ENCODE data around the gene CDCA7. TPM values are rescaled to one million over a fixed set of nuclear protein-coding genes. Genes with fewer than 3 reads are reported as not detected.

CDCA7 gene
- total RNA-seq, 2 experiments from 2014 or later, result 88.5 to 91.7 TPM

GRCh38 chr2:173404841-173405750 is 50.4 kb downstream of the CDCA7 start:
- Mint-ChIP-seq H3K4me3 (no peak overlapping the region), H3K27ac (no peak overlapping the region), H3K27me3 (peaks cover 29% of the 10 kb centered on the region), H3K9me3 (no peaks in the 10 kb centered on the region), H3K36me3 (ENCODE audit: low read depth) (no peaks in the 10 kb centered on the region), H3K4me1 (ENCODE audit: low read depth) (peaks cover 4% of the 10 kb centered on the region)
- intact Hi-C loops (cut with micrococcal nuclease), result loop anchor here (5.0 kb wide), 2 partner anchors 637 to 937 kb away; no protein-coding TSS in a partner anchor
- ChIA-PET CTCF (interaction anchor here (0.6 to 1.2 kb wide), 2 partner anchors 44 to 936 kb away, joined by 3 to 4 read pairs; no protein-coding TSS in a partner anchor), POLR2A (no interaction called here)
- TF ChIP-seq, protein P1, sequence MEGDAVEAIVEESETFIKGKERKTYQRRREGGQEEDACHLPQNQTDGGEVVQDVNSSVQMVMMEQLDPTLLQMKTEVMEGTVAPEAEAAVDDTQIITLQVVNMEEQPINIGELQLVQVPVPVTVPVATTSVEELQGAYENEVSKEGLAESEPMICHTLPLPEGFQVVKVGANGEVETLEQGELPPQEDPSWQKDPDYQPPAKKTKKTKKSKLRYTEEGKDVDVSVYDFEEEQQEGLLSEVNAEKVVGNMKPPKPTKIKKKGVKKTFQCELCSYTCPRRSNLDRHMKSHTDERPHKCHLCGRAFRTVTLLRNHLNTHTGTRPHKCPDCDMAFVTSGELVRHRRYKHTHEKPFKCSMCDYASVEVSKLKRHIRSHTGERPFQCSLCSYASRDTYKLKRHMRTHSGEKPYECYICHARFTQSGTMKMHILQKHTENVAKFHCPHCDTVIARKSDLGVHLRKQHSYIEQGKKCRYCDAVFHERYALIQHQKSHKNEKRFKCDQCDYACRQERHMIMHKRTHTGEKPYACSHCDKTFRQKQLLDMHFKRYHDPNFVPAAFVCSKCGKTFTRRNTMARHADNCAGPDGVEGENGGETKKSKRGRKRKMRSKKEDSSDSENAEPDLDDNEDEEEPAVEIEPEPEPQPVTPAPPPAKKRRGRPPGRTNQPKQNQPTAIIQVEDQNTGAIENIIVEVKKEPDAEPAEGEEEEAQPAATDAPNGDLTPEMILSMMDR (IDR thresholded peaks at IDR 0.05), result no peak
- no peak for ATAC-seq
- DNase-seq, result no peak

- intact Hi-C loops (cut with micrococcal nuclease), result no loop called here
- ATAC-seq (no peak), DNase-seq (no peak)
- Mint-ChIP-seq H3K9me3 (no peaks in the 10 kb centered on the region), H3K4me1 (ENCODE audit: low read depth) (peaks cover 4% of the 10 kb centered on the region), H3K4me3 (no peak overlapping the region), H3K36me3 (ENCODE audit: low read depth) (no peaks in the 10 kb centered on the region), H3K27ac (no peak overlapping the region), H3K27me3 (peaks cover 14% of the 10 kb centered on the region)
- ChIA-PET POLR2A (no interaction called here), CTCF (no interaction called here)
- TF ChIP-seq, protein P1 (IDR thresholded peaks at IDR 0.05), result no peak
Measured at GRCh38 chr2:173407176-173407575, 52.5 kb downstream of the CDCA7 start.

GRCh38 chr2:173407646-173408045 is 53.0 kb downstream of the CDCA7 start:
- no peaks in the 10 kb centered on the region for H3K4me1 Mint-ChIP-seq (ENCODE audit: low read depth)
- H3K4me3 Mint-ChIP-seq, result no peak overlapping the region
- intact Hi-C loops (cut with micrococcal nuclease), result no loop called here
- DNase-seq (no peak), ATAC-seq (no peak)
- peaks cover 9% of the 10 kb centered on the region for H3K27me3 Mint-ChIP-seq
- ChIA-PET CTCF (no interaction called here), POLR2A (no interaction called here)
- H3K27ac Mint-ChIP-seq, result no peak overlapping the region
- TF ChIP-seq, protein P1 (IDR thresholded peaks at IDR 0.05), result no peak
- H3K36me3 Mint-ChIP-seq (ENCODE audit: low read depth), result no peaks in the 10 kb centered on the region
- no peaks in the 10 kb centered on the region for H3K9me3 Mint-ChIP-seq

- intact Hi-C loops (cut with micrococcal nuclease), result no loop called here
- TF ChIP-seq, protein P1 (IDR thresholded peaks at IDR 0.05), result no peak
- H3K9me3 Mint-ChIP-seq, result no peaks in the 10 kb centered on the region
- H3K27me3 Mint-ChIP-seq, result peaks cover 8% of the 10 kb centered on the region
- POLR2A ChIA-PET, result no interaction called here
- ATAC-seq, result no peak
- H3K36me3 Mint-ChIP-seq (ENCODE audit: low read depth), result no peaks in the 10 kb centered on the region
- no peaks in the 10 kb centered on the region for H3K4me1 Mint-ChIP-seq (ENCODE audit: low read depth)
- DNase-seq, result no peak
- no peak overlapping the region for H3K4me3 Mint-ChIP-seq
- CTCF ChIA-PET, result interaction anchor here (1.5 kb wide), 1 partner anchor 8 kb away, joined by 6 read pairs; no protein-coding TSS in a partner anchor
- no peak overlapping the region for H3K27ac Mint-ChIP-seq
Measured at GRCh38 chr2:173410579-173410978, 55.9 kb downstream of the CDCA7 start.

- TF ChIP-seq, protein P1 (IDR thresholded peaks at IDR 0.05), result no peak
- ChIA-PET CTCF (interaction anchor here (1.1 to 2.4 kb wide), 2 partner anchors 10 kb away, joined by 3 to 8 read pairs; no protein-coding TSS in a partner anchor), POLR2A (no interaction called here)
- no peaks in the 10 kb centered on the region for H3K9me3 Mint-ChIP-seq
- H3K4me3 Mint-ChIP-seq, result no peak overlapping the region
- ATAC-seq (no peak), DNase-seq (no peak)
- H3K27ac Mint-ChIP-seq, result no peak overlapping the region
- H3K27me3 Mint-ChIP-seq, result peaks cover 9% of the 10 kb centered on the region
- intact Hi-C loops (cut with micrococcal nuclease), result no loop called here
- no peaks in the 10 kb centered on the region for H3K36me3 Mint-ChIP-seq (ENCODE audit: low read depth)
- no peaks in the 10 kb centered on the region for H3K4me1 Mint-ChIP-seq (ENCODE audit: low read depth)
Measured at GRCh38 chr2:173412628-173413027, 58.0 kb downstream of the CDCA7 start.
